HAP-1 (cell line): ENCODE measurements around the gene CARS1.

Source experiments
- DNase-seq, 2 experiments: peaks; one replicate each; pipeline ENCODE4 v3.0.0-alpha.2; 2016 to 2020; ENCODE audit warnings: low spot score in 2 of 2
- H3K27me3 ChIP-seq: fragments of 250-450 bp; sonication (Bioruptor Pico); 2 replicates; pipeline ENCODE4 v1.5.1; 2020; ENCODE audit warnings: low read depth, mild to moderate bottlenecking, moderate library complexity
- H3K36me3 ChIP-seq: fragments of 250-450 bp; sonication (Bioruptor Pico); replicated peaks from 2 replicates; pipeline ENCODE4 v1.5.1; 2020; ENCODE audit warnings: mild to moderate bottlenecking
- H3K4me1 ChIP-seq: fragments of 250-450 bp; sonication (Bioruptor Pico); 2 replicates; pipeline ENCODE4 v1.5.1; 2020; ENCODE audit warnings: mild to moderate bottlenecking
- H3K4me3 ChIP-seq: fragments of 250-450 bp; sonication (Bioruptor Pico); 2 replicates; pipeline ENCODE4 v1.5.1; 2020; ENCODE audit warnings: mild to moderate bottlenecking, moderate library complexity
- H3K9me3 ChIP-seq: fragments of 250-450 bp; sonication (Bioruptor Pico); 2 replicates; pipeline ENCODE4 v1.5.1; 2020; ENCODE audit warnings: mild to moderate bottlenecking, moderate library complexity
- in situ Hi-C: fragments of 300-500 bp; cut with MboI; formaldehyde crosslinking; loops from 3 replicates; pipeline ENCODE4 v1.14.3; 2020; ENCODE audit warnings: low sequenced_read_pairs, inconsistent platforms, mixed read lengths

CARS1 gene

GRCh38 chr11:2963112-2963754 lies 94.0 kb downstream of the CARS1 start:
- peaks cover 82% of the 10 kb centered on the region for H3K36me3 ChIP-seq
- no peak for DNase-seq
- in situ Hi-C loops: no loop called here

GRCh38 chr11:2961080-2961479 lies 96.1 kb downstream of the CARS1 start:
- in situ Hi-C loops: no loop called here
- H3K9me3 ChIP-seq: no peaks in the 10 kb centered on the region

More at GRCh38 chr11:2963112-2963754, 94.0 kb downstream of the CARS1 start:
- Histone ChIP-seq H3K9me3 (no peaks in the 10 kb centered on the region), H3K4me1 (peaks cover 20% of the 10 kb centered on the region), H3K4me3 (no peak overlapping the region), H3K27me3 (no peaks in the 10 kb centered on the region)

GRCh38 chr11:2960139-2960538 lies 97.1 kb downstream of the CARS1 start:
- peaks cover 84% of the 10 kb centered on the region for H3K36me3 ChIP-seq
- no peak for DNase-seq
- in situ Hi-C loops: no loop called here
- no peak overlapping the region for H3K4me3 ChIP-seq
- no peaks in the 10 kb centered on the region for H3K27me3 ChIP-seq
- H3K4me1 ChIP-seq: peaks cover 20% of the 10 kb centered on the region
- no peaks in the 10 kb centered on the region for H3K9me3 ChIP-seq

More at GRCh38 chr11:2961080-2961479, 96.1 kb downstream of the CARS1 start:
- peaks cover 84% of the 10 kb centered on the region for H3K36me3 ChIP-seq
- no peak overlapping the region for H3K4me3 ChIP-seq
- peak in 1 of 2 experiments; percentile 61 for DNase-seq
- peaks cover 20% of the 10 kb centered on the region for H3K4me1 ChIP-seq
- no peaks in the 10 kb centered on the region for H3K27me3 ChIP-seq

- in situ Hi-C loops: no loop called here
- DNase-seq: no peak
- peaks cover 84% of the 10 kb centered on the region for H3K36me3 ChIP-seq
- peaks cover 20% of the 10 kb centered on the region for H3K4me1 ChIP-seq
- H3K4me3 ChIP-seq: no peak overlapping the region
- no peaks in the 10 kb centered on the region for H3K27me3 ChIP-seq
- no peaks in the 10 kb centered on the region for H3K9me3 ChIP-seq
These were observed 99.0 kb downstream of the CARS1 start for GRCh38 chr11:2958251-2958650.

- in situ Hi-C loops: no loop called here
- DNase-seq: no peak
- peaks cover 100% of the 10 kb centered on the region for H3K36me3 ChIP-seq
- no peak overlapping the region for H3K4me3 ChIP-seq
- no peaks in the 10 kb centered on the region for H3K27me3 ChIP-seq
- H3K9me3 ChIP-seq: no peaks in the 10 kb centered on the region
- H3K4me1 ChIP-seq: peaks cover 5% of the 10 kb centered on the region
These were observed 101.2 kb downstream of the CARS1 start for GRCh38 chr11:2955906-2956476.

GRCh38 chr11:2954263-2954662 lies 103.0 kb downstream of the CARS1 start:
- H3K4me1 ChIP-seq: no peaks in the 10 kb centered on the region
- DNase-seq: no peak
- H3K36me3 ChIP-seq: peaks cover 100% of the 10 kb centered on the region
- no peaks in the 10 kb centered on the region for H3K27me3 ChIP-seq
- in situ Hi-C loops: no loop called here
- no peak overlapping the region for H3K4me3 ChIP-seq
- H3K9me3 ChIP-seq: no peaks in the 10 kb centered on the region

GRCh38 chr11:2952290-2952689 lies 104.9 kb downstream of the CARS1 start:
- DNase-seq: no peak
- H3K27me3 ChIP-seq: no peaks in the 10 kb centered on the region
- no peaks in the 10 kb centered on the region for H3K9me3 ChIP-seq
- peaks cover 98% of the 10 kb centered on the region for H3K36me3 ChIP-seq
- in situ Hi-C loops: no loop called here
- no peaks in the 10 kb centered on the region for H3K4me1 ChIP-seq
- no peak overlapping the region for H3K4me3 ChIP-seq

GRCh38 chr11:2951231-2952110 lies 105.8 kb downstream of the CARS1 start:
- DNase-seq: no peak
- Histone ChIP-seq H3K9me3 (no peaks in the 10 kb centered on the region), H3K4me1 (no peaks in the 10 kb centered on the region), H3K36me3 (peaks cover 97% of the 10 kb centered on the region), H3K4me3 (no peak overlapping the region), H3K27me3 (no peaks in the 10 kb centered on the region)
- in situ Hi-C loops: no loop called here
